KOPT-K1 (cell line): ENCODE measurements around the gene RAB22A.
"Not testable (repeated sequence)": the region's sequence is repeated elsewhere in the genome, so short reads cannot be mapped to it uniquely, and the experiment has no call there.

Experiments used
- H3K27ac ChIP-seq: fragments of 200-600 bp; sonication (generic); 2 replicates; pipeline ENCODE4 v1.5.1; 2016; ENCODE audit warnings: antibody characterized with exemption, mild to moderate bottlenecking, low read depth, low read length; ENCODE audit not compliant: poor library complexity, severe bottlenecking
- H3K36me3 ChIP-seq: fragments of 200-600 bp; sonication (generic); 2 replicates; pipeline ENCODE4 v1.5.1; 2017; ENCODE audit warnings: antibody characterized with exemption, mild to moderate bottlenecking, low read length, moderate library complexity; ENCODE audit not compliant: insufficient read depth
- H3K9me3 ChIP-seq: fragments of 200-600 bp; sonication (generic); 2 replicates; pipeline ENCODE4 v1.5.1; 2017; ENCODE audit warnings: antibody characterized with exemption, low read length, mild to moderate bottlenecking; ENCODE audit not compliant: insufficient read depth, poor library complexity, severe bottlenecking

Gene RAB22A

GRCh38 chr20:58359441-58359840 lies 49.9 kb downstream of the RAB22A start:
- no peak overlapping the region for H3K27ac ChIP-seq
- no peaks in the 10 kb centered on the region for H3K9me3 ChIP-seq
- peaks cover 41% of the 10 kb centered on the region for H3K36me3 ChIP-seq

- H3K9me3 ChIP-seq = no peaks in the 10 kb centered on the region
- H3K27ac ChIP-seq = no peak overlapping the region
- peaks cover 33% of the 10 kb centered on the region for H3K36me3 ChIP-seq
These were observed 51.4 kb downstream of the RAB22A start for GRCh38 chr20:58360936-58361335.

- H3K27ac ChIP-seq = no peak overlapping the region
- H3K9me3 ChIP-seq = no peaks in the 10 kb centered on the region
- peaks cover 33% of the 10 kb centered on the region for H3K36me3 ChIP-seq
These were observed 52.1 kb downstream of the RAB22A start for GRCh38 chr20:58361481-58362205.

GRCh38 chr20:58362206-58362516 lies 52.6 kb downstream of the RAB22A start:
- Histone ChIP-seq H3K36me3 (peaks cover 35% of the 10 kb centered on the region), H3K9me3 (no peaks in the 10 kb centered on the region), H3K27ac (no peak overlapping the region)

GRCh38 chr20:58362970-58363369 lies 53.5 kb downstream of the RAB22A start:
- H3K27ac ChIP-seq = no peak overlapping the region
- H3K36me3 ChIP-seq = peaks cover 35% of the 10 kb centered on the region
- no peaks in the 10 kb centered on the region for H3K9me3 ChIP-seq

GRCh38 chr20:58366866-58367265 lies 57.4 kb downstream of the RAB22A start:
- H3K27ac ChIP-seq = no peak overlapping the region
- no peaks in the 10 kb centered on the region for H3K9me3 ChIP-seq
- peaks cover 10% of the 10 kb centered on the region for H3K36me3 ChIP-seq

- H3K9me3 ChIP-seq = no peaks in the 10 kb centered on the region
- H3K36me3 ChIP-seq = no peaks in the 10 kb centered on the region
- no peak overlapping the region for H3K27ac ChIP-seq
These were observed 63.3 kb downstream of the RAB22A start for GRCh38 chr20:58372806-58373205.

- not testable (repeated sequence) for H3K9me3 ChIP-seq, H3K36me3 ChIP-seq, H3K27ac ChIP-seq
These were observed 63.8 kb downstream of the RAB22A start for GRCh38 chr20:58373296-58373695.

- Histone ChIP-seq H3K9me3 (no peaks in the 10 kb centered on the region), H3K36me3 (no peaks in the 10 kb centered on the region), H3K27ac (no peak overlapping the region)
These were observed 64.7 kb downstream of the RAB22A start for GRCh38 chr20:58374027-58374850.

- Histone ChIP-seq H3K9me3 (no peaks in the 10 kb centered on the region), H3K36me3 (no peaks in the 10 kb centered on the region), H3K27ac (no peak overlapping the region)
These were observed 65.6 kb downstream of the RAB22A start for GRCh38 chr20:58374906-58375758.

- Histone ChIP-seq H3K9me3 (peaks cover 4% of the 10 kb centered on the region), H3K27ac (no peak overlapping the region), H3K36me3 (no peaks in the 10 kb centered on the region)
These were observed 66.3 kb downstream of the RAB22A start for GRCh38 chr20:58375759-58376352.

- H3K27ac ChIP-seq = no peak overlapping the region
- H3K9me3 ChIP-seq = peaks cover 15% of the 10 kb centered on the region
- no peaks in the 10 kb centered on the region for H3K36me3 ChIP-seq
These were observed 67.5 kb downstream of the RAB22A start for GRCh38 chr20:58377017-58377416.

- H3K36me3 ChIP-seq = no peaks in the 10 kb centered on the region
- peaks cover 21% of the 10 kb centered on the region for H3K9me3 ChIP-seq
- H3K27ac ChIP-seq = no peak overlapping the region
These were observed 68.4 kb downstream of the RAB22A start for GRCh38 chr20:58377766-58378401.

- no peaks in the 10 kb centered on the region for H3K36me3 ChIP-seq
- no peak overlapping the region for H3K27ac ChIP-seq
- peaks cover 21% of the 10 kb centered on the region for H3K9me3 ChIP-seq
These were observed 69.2 kb downstream of the RAB22A start for GRCh38 chr20:58378704-58379103.
